ENCODE measurements around the gene PCED1A.

PCED1A gene, protein sequence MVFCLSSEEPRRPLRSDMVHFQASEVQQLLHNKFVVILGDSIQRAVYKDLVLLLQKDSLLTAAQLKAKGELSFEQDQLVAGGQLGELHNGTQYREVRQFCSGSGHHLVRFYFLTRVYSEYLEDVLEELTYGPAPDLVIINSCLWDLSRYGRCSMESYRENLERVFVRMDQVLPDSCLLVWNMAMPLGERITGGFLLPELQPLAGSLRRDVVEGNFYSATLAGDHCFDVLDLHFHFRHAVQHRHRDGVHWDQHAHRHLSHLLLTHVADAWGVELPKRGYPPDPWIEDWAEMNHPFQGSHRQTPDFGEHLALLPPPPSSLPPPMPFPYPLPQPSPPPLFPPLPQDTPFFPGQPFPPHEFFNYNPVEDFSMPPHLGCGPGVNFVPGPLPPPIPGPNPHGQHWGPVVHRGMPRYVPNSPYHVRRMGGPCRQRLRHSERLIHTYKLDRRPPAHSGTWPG

GRCh38 chr20:2840138-2840966, at the start of gene PCED1A, which contains the start of gene VPS16:
PCED1A (minus strand) TSS chr20:2840655; CDS start chr20:2839912, 743 bp downstream.
VPS16 (plus strand) TSS chr20:2840745; CDS start chr20:2840775, 30 bp downstream.
- peak; percentile 89 for DNase-seq (ENCODE audit: low spot score)

GRCh38 chr20:2889797-2890196, 49.3 kb upstream of the PCED1A start:
- DNase-seq (ENCODE audit: low spot score): no peak

GRCh38 chr20:2889209-2889608, 48.8 kb upstream of the PCED1A start:
- DNase-seq (ENCODE audit: low spot score): no peak

GRCh38 chr20:2888224-2888955, 47.9 kb upstream of the PCED1A start:
- DNase-seq (ENCODE audit: low spot score): no peak

GRCh38 chr20:2887715-2888114, 47.3 kb upstream of the PCED1A start:
- no peak for DNase-seq (ENCODE audit: low spot score)

DNA sequence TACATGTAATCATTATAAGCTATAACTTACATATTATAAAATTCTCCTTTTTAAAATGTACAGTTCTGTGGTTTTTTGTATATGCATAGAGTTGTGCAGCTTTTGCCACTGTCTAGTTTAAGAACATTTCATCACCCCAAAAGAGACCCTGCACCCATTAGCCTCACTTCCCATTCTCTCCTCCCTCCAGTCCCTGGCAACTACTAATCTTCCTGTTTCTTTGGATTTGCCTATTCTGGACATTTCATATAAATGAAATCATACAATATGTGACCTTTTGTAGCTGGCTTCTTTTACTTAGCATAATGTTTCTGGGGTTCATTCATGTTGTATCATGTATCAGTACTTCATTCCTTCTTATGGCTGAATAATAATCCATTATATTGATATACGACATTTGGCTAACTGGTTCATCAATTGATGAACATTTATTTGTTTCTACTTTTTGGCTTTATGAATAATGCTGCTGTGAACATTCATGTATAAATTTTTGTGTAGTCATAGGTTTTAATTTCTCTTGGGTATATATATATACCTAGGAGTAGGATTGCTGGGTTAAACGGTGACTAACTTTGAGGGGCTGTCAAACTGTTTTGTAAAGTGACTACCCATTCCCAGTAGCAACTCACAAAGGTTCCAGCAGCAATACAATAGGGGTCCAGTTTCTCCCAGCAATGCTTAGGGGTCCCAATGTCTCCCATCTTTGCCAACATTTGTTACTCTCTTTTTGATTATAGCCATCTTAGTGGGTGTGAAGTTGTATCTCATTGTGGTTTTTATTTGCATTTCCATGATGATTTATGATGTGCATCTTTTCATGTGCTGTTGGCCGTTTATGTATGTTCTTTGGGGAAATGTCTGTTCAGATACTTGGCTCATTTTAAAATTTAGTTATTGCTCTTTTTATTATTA, 43.5 kb upstream of the PCED1A start:
- no peak for DNase-seq (ENCODE audit: low spot score)

DNA sequence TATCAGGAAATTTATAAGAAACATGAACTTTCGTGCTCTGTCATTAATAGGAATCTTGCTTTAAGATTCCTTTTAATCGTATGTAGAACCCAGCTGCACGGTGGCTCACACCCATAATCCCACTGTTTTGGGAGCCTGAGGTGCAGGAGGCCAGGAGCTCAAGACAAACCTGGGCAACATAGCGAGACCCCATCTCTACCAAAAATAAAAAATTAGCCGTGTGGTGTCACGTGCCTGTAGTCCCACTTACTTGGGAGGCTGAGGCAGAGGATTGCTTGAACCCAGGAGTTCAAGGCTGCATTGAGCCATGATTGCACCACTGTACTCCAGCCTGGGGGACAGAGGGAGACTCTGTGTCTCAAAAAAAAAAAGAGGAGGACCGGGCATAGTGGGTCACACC, 40.2 kb upstream of the PCED1A start:
- DNase-seq (ENCODE audit: low spot score): no peak

GRCh38 chr20:2879146-2879545, 38.7 kb upstream of the PCED1A start:
- DNase-seq (ENCODE audit: low spot score): peak; percentile 75

DNA sequence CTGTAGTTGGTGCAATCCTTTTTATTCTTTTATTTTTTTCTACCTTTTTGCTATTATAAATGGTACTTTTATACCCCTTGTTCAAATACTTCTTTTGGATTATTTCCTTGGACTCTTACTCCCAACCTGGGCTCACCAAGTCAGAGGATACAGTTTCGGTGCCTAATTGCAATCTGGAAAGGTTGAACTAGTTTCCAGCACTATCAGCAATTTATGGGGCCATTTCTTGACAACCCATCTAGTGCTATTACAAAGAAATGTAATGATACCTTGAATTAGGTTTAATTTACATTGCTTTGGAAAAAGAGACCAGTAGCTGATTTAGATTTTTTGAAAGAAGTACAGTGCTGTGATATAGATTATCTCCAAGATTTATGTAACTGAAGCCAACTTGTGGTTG, 38.1 kb upstream of the PCED1A start:
- DNase-seq (ENCODE audit: low spot score): no peak

DNA sequence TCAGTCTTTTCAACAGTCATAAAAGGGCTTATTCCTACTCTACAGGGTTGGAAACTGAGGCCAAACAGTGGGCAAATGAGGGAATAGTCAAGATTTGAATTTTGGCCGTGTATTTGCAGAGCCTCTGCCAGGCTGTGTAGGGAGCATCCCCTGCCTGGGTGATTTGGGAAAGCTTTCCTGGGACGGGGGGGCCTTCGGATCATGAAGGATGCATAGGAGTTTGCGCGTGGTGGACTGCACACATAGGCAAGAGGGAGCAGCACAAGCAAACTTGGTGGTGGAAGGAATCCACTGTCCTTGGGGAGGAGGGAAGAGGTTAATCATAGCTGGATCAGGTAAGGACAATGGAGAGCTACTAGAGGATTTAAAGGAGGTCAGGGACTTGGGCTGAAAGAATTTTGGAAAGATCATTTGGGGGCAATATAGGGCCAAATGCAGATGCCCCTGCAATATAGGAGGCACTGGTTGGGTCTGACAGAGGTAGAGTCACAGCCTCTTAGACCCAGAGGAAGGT, 35.3 kb upstream of the PCED1A start:
- DNase-seq (ENCODE audit: low spot score): no peak

DNA sequence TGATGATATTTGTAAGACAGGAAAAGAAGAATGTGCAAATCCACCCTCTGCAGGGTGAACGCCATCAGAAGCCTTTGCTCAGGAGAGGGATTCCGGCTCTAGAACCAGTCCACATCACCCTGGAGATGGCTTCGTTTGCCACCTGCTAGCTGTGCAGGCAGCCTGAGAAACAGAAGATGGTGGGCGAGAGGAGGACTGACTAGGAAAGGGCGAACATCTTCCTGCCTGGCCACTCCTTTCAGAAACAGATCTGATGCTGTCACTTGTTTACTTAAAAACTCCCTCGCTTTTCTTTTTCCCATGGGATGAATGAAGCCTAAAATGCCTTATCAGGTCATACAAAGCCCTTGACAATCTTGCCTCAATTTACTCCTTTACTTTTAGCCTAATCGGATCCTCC, 34.0 kb upstream of the PCED1A start:
- DNase-seq (ENCODE audit: low spot score): peak; percentile 43

- peak; percentile 33 for DNase-seq (ENCODE audit: low spot score)
Measured at GRCh38 chr20:2873747-2874041, 33.2 kb upstream of the PCED1A start.

DNA sequence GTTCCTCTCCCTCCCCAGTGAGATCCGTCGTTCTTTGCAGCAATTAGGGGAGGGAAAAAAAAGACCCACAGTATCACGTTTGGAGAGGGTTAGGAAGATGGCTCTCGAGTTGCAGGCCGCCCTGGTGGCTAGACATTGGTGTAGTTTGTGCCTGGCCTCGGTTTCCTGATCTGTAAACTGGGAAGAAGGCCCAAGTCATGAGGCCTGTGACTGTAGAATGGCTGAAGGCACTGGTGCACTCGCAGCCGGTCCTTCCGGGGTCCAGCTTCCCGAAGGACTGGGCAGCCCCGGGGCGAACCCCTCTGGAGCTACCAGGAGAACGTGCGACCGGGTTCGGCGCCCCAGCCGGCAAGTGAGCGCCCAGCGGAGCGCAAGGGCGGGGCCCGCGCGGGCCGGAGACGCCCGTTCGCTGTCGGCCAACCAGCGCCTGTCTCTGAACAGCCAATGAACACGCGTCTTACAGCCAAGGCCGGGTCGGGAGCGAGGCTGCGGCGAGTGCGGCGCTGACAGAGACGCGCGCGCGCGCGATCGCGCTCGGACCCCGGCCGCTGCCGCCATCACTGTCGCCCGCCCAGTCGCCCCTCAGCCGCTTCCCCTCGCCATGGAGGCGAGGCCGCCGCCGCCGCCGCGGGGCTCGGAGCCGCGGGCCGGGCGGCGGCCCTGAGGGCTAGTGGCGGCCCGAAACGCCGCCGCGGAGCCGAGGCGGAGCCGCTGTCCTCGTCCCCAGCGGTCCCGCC, 32.7 kb upstream of the PCED1A start, which contains the start of gene PTPRA:
TSS of gene PTPRA (plus strand) at position 472 of the 737 bp plus-strand sequence. CDS start 90,797 bp downstream, outside the sequence.
- peak; percentile 96 for DNase-seq (ENCODE audit: low spot score)

DNA sequence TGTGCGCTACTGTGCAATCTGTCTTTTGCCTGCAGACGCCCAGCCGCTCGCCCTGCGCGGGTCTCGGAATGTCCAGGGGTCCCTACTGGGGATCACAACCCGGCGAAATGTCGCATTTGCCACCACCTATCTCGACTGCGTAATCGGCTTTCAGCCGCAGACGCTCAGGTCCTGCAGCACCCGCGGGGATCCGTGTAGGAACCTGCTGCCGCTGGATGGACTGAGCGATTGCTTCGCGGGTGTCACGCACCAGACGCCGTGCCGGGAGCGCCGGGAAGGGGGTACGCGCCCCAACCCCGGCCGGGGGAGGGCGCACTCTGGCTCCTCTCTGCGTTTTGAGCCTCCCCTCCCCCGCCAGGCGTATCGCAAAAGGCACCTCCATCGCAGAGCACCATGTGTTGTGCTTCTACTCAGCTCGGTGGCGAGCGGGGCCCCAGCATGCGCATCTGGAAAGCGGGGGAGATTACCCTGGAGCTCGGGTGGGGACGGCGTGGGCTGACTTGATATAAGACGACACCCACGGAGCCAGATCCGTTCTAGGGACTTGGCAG, 32.1 kb upstream of the PCED1A start:
- DNase-seq (ENCODE audit: low spot score): peak; percentile 74

DNA sequence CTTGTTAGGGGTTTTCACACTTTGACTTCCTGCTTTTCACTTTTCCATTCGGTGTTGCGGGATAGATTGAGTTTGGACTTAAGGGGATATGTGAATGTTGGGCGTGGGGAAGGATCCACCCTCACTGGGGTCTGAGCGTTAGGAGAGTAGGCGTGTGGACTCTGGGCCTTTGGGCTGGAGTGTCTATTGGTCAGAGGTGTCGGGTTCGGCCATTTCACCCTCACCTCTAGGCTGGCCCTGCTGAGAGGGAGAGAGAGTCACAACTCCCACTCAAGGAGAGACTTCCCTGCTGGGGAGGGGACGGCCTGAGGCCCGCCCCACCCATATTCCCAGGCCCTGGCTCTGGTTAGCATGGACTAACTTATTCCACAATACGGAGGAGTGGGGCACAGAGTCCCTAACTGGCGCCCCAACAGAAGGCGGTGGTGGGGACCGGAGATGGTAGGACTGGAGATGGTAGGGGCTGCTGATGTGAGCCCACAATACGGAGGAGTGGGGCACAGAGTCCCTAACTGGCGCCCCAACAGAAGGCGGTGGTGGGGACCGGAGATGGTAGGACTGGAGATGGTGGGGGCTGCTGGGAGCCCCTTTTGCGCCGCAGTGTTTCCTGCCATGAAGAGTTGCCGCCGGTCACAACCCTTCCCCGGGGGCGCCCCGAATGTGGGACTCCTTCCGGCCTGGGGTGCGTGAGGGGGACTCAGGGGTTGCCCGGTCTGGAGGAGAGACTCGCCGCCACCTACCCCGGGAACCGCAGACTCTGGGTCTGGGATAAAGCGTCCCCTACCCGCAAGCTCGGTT, 31.4 kb upstream of the PCED1A start:
- DNase-seq (ENCODE audit: low spot score): no peak

DNA sequence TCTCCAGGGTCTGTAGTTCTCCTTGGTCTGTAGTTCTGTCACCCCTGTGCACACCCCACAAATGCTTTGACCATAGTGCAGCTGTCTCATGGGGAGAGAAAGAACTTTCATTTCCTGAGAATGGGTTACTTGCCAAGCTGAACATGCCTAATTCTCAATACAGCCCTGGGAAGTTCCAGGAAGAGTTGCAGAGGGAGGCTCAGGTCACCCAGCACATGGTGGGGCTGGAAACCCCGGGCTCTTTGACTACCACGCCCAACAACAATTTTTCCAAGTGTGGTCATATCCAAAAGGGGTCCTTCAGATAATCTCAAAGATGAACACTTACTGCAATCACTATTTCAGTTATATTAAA, 30.6 kb upstream of the PCED1A start:
- DNase-seq (ENCODE audit: low spot score): no peak

DNA sequence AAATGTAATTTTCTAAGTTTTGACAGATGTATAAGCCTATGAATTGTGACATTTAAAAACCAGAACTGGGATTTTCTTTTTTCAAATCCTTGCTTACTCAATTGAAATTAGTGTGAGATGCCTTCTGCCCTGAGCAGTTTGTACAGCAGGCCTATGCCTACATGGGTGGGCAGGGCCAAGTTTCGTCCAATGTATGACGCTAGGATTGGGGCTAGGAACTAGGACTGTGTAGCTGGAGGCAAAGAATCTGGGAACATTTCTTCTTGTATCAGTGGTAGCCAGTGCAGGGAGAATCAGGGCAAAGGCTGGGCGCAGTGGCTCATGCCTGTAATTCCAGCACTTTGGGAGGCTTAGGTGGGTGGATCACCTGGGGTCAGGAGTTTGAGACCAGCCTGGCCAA, 28.9 kb upstream of the PCED1A start:
- DNase-seq (ENCODE audit: low spot score): no peak

DNA sequence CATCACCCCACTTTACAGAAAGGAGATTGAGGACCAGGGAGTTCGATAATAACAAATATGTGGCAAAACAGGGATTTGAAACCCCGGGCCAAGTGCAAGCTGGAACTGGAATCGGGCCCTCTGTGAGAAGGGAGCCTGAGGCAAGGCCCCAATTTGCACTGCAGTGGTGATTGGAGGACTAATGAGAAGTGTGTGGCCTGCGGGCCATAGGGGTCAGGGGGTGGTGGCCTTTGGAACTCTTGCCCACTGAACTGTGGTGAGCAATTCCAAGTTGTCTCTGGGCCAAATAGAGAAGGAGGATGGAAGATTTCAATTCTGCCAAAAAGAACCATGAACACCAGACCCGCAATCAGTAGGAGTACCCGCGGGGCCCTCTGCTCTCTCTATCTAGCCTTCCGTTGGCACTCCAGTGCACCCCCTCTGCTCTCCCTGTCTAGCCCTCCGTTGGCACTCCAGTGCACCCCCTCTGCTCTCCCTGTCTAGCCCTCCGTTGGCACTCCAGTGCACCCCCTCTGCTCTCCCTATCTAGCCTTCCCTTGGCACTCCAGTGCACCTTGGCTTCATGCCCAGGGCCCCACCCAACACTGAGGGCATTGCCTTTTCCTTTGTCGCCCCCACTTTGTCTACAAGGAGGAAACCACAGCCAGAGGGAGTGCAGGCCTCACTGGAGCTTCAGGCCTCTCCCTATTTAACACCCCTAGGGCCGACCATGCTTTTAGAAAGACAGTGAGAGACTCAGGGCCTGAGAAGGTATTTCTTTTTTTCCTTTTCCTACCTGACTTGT, 26.8 kb upstream of the PCED1A start:
- no peak for DNase-seq (ENCODE audit: low spot score)

Measured in Ammon's horn (tissue), 1 donor.